ENCODE results near the gene HLA-B. TPM values are rescaled to one million over a fixed set of nuclear protein-coding genes. Genes with fewer than 3 reads are reported as not detected.
A peak's percentile ranks its signal among the peaks of the same experiment; 100 is the strongest.
"Not testable (repeated sequence)": the region's sequence is repeated elsewhere in the genome, so short reads cannot be mapped to it uniquely, and the experiment has no call there.

The HLA-B gene
- polyA plus RNA-seq, 4 donors = 282 to 2,421 (median 1,159) TPM

DNA sequence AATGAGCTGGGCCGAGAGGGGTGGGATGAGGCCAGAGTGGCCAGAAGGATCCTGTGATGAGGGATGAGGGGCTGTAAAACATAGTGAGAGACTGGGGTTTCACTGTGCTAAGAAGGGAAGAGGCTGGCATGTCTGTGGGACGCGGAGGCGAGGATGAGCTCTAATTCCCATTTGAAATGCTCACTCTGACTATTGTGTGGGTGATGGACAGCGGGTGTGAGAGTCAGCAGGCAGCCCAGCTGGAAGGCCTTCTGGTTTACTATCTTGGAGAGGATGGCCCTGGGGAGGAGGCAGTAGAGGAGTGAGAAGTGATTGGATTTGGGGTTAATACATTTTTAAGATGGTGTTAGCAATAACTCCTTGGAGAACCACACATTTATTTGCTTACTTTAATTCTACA, 37.0 kb upstream of the HLA-B start:
- peaks cover 0 to 7% of the 10 kb centered on the region in 2 donors for H3K9me3 ChIP-seq (ENCODE audit: control insufficient read depth in 2 of 2, insufficient read depth in 1 of 2, low read depth in 1 of 2, low read length in 1 of 2)
- H3K4me3 ChIP-seq (ENCODE audit: low read depth in 1 of 3, low read length in 3 of 3) = no peak overlapping the region
- peak overlapping the region in 1 of 3 donors; percentile 64 for H3K27ac ChIP-seq (ENCODE audit: low read depth in 1 of 3, low read length in 2 of 3)
- DNase-seq (no peak), FAIRE-seq (no peak)
- H3K27me3 ChIP-seq (ENCODE audit: control insufficient read depth in 3 of 3, insufficient read depth in 3 of 3, low read length in 3 of 3) = peaks cover 0 to 2% (median 0%) of the 10 kb centered on the region in 3 donors
- H3K36me3 ChIP-seq (ENCODE audit: control insufficient read depth in 3 of 3, insufficient read depth in 2 of 3, low read depth in 1 of 3, low read length in 3 of 3) = no peaks in the 10 kb centered on the region
- peaks cover 0 to 2% (median 0%) of the 10 kb centered on the region in 3 donors for H3K4me1 ChIP-seq (ENCODE audit: control insufficient read depth in 3 of 3, insufficient read depth in 2 of 3, low read depth in 1 of 3, low read length in 2 of 3)
- WGBS, 3 donors = 70 to 84% (median 80%) methylated on average over 5 of the region's 5 CpGs

DNA sequence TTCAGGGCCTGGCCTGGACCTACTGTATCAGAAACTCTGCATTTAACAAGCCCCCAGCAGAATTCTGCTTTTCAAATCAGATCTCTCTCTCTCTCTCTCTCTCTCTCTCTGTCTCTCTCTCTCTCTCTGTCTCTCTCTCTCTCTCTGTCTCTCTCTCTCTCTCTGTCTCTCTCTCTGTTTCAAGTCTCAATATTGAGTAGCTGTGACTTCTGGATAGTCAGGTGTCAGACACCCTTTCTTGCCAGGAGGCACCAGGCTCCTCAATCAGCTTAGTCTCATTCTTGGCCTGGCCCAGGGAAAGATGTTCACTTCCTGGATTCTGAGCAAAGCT, 32.8 kb upstream of the HLA-B start:
- H3K4me3 ChIP-seq (ENCODE audit: low read depth in 1 of 3, low read length in 3 of 3); H3K27me3 ChIP-seq (ENCODE audit: control insufficient read depth in 3 of 3, insufficient read depth in 3 of 3, low read length in 3 of 3); H3K4me1 ChIP-seq (ENCODE audit: control insufficient read depth in 3 of 3, insufficient read depth in 2 of 3, low read depth in 1 of 3, low read length in 2 of 3); H3K9me3 ChIP-seq (ENCODE audit: control insufficient read depth in 2 of 2, insufficient read depth in 1 of 2, low read depth in 1 of 2, low read length in 1 of 2); H3K36me3 ChIP-seq (ENCODE audit: control insufficient read depth in 3 of 3, insufficient read depth in 2 of 3, low read depth in 1 of 3, low read length in 3 of 3); FAIRE-seq; DNase-seq; H3K27ac ChIP-seq (ENCODE audit: low read depth in 1 of 3, low read length in 2 of 3): not testable (repeated sequence)

DNA sequence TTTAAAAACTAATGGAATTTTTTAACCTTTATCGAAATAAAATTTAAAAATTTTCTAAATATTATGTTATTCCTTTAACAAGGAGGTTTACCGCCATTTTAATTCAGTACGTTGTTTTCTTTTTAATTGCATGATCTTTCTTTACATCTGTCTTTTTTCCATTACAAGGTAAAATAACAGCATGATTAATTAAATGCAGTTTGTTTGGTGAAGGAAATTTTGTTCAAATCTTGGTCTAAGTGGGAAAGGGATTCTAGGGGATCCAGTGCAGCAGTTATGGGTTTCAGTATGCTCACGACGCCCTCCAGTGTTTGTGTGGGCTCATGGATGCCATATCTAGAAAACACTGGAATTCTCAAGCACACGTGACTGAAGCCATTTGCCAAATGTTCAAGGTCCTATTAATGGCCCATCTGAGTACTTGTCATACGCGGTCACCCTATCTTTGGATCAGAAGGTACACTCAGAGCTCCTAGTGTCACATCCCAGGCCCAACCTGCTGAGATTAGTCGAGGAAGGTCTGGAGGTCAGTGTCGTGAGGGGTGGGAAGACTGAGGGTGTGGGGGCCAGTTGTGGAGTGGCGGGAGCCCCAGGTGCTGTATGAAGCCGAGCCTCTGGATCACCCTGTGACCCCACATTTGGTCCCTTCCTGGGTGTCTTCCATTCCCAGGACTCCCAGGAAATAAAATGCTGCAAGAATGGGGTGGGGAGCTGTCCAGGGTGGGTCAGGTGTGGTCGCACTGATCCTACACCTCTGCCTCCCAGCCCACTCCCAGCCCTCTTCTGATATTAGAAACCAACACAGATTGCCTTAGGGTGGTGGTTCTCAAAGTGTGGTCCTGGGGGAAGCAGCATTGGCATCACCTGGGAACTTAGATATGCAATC, 32.2 kb upstream of the HLA-B start:
- H3K4me1 ChIP-seq (ENCODE audit: control insufficient read depth in 3 of 3, insufficient read depth in 2 of 3, low read depth in 1 of 3, low read length in 2 of 3); H3K27ac ChIP-seq (ENCODE audit: low read depth in 1 of 3, low read length in 2 of 3); H3K4me3 ChIP-seq (ENCODE audit: low read depth in 1 of 3, low read length in 3 of 3); H3K9me3 ChIP-seq (ENCODE audit: control insufficient read depth in 2 of 2, insufficient read depth in 1 of 2, low read depth in 1 of 2, low read length in 1 of 2); H3K27me3 ChIP-seq (ENCODE audit: control insufficient read depth in 3 of 3, insufficient read depth in 3 of 3, low read length in 3 of 3); FAIRE-seq; H3K36me3 ChIP-seq (ENCODE audit: control insufficient read depth in 3 of 3, insufficient read depth in 2 of 3, low read depth in 1 of 3, low read length in 3 of 3); DNase-seq: not testable (repeated sequence)
- 44 to 83% (median 70%) methylated on average over 3 to 4 of the region's 13 CpGs for WGBS, 3 donors

DNA sequence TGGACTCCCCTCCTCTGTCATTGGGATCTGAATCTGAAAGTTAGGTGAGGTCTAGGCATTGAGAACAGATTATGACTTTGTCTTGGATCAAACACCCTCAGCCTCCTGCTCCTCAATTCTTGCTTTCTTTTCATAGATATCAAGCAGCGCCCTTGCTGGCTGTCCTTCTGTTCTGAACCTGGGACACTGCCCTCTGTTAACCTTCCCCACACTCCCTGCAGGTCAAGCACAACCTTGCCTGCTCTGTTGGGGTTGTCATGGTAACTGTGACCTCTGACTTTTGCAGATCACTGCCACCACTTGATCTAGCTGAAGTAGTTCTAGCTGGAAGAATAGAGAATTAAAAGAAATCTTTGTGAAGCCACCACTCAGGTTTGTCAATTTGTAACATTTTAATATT, 30.0 kb upstream of the HLA-B start:
- Histone ChIP-seq H3K36me3 (ENCODE audit: control insufficient read depth in 3 of 3, insufficient read depth in 2 of 3, low read depth in 1 of 3, low read length in 3 of 3) (no peaks in the 10 kb centered on the region), H3K4me3 (ENCODE audit: low read depth in 1 of 3, low read length in 3 of 3) (no peak overlapping the region), H3K4me1 (ENCODE audit: control insufficient read depth in 3 of 3, insufficient read depth in 2 of 3, low read depth in 1 of 3, low read length in 2 of 3) (no peaks in the 10 kb centered on the region), H3K27me3 (ENCODE audit: control insufficient read depth in 3 of 3, insufficient read depth in 3 of 3, low read length in 3 of 3) (peaks cover 0 to 11% (median 0%) of the 10 kb centered on the region in 3 donors), H3K9me3 (ENCODE audit: control insufficient read depth in 2 of 2, insufficient read depth in 1 of 2, low read depth in 1 of 2, low read length in 1 of 2) (no peaks in the 10 kb centered on the region), H3K27ac (ENCODE audit: low read depth in 1 of 3, low read length in 2 of 3) (no peak overlapping the region)
- WGBS, 3 donors = 54 to 86% (median 70%) methylated on average over 1 of the region's 1 CpG
- DNase-seq = no peak
- FAIRE-seq = no peak

DNA sequence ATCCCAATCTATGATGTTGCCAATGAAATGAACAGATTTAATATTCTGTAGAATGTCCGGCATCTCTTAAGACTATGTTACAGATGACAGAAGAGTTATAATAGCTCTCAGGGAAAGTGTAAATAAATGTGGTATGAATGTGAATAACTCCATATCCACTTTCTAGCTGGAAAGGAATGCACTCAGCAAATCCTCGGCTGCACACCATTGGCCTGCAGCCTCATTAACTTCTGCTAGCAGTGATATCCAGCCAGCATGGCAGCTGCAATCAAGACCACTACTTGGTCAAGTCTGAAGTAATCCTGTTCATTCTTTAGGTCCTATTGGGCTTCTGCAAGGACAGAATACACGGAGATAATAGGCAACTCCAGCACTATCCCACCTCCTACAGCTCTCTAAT, 29.1 kb upstream of the HLA-B start:
- Histone ChIP-seq H3K27ac (ENCODE audit: low read depth in 1 of 3, low read length in 2 of 3) (no peak overlapping the region), H3K27me3 (ENCODE audit: control insufficient read depth in 3 of 3, insufficient read depth in 3 of 3, low read length in 3 of 3) (peaks cover 0 to 11% (median 0%) of the 10 kb centered on the region in 3 donors), H3K4me3 (ENCODE audit: low read depth in 1 of 3, low read length in 3 of 3) (no peak overlapping the region), H3K4me1 (ENCODE audit: control insufficient read depth in 3 of 3, insufficient read depth in 2 of 3, low read depth in 1 of 3, low read length in 2 of 3) (no peaks in the 10 kb centered on the region), H3K9me3 (ENCODE audit: control insufficient read depth in 2 of 2, insufficient read depth in 1 of 2, low read depth in 1 of 2, low read length in 1 of 2) (no peaks in the 10 kb centered on the region), H3K36me3 (ENCODE audit: control insufficient read depth in 3 of 3, insufficient read depth in 2 of 3, low read depth in 1 of 3, low read length in 3 of 3) (no peaks in the 10 kb centered on the region)
- DNase-seq (no peak), FAIRE-seq (no peak)
- WGBS, 3 donors = 60 to 84% (median 77%) methylated on average over 3 of the region's 3 CpGs

DNA sequence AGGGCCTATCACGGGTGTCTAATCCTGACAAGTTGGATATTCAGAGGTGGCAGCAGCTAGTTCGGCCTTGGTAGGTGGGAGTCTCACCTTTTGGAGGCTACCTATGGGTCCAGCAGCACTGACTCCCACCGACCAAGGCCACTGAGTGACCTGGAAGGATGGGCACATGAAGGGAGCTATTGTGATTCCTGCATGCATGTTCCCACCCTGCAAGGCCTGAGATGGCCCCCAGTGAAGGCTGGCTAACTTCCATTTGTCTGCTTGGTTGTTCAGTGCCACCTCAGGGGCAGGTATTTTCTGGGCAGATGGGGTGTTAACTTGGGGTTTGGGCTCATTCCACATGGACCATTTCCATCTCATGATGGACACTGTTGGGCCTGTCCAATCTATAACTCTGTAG, 28.1 kb upstream of the HLA-B start:
- Histone ChIP-seq H3K9me3 (ENCODE audit: control insufficient read depth in 2 of 2, insufficient read depth in 1 of 2, low read depth in 1 of 2, low read length in 1 of 2) (no peaks in the 10 kb centered on the region), H3K4me3 (ENCODE audit: low read depth in 1 of 3, low read length in 3 of 3) (no peak overlapping the region), H3K4me1 (ENCODE audit: control insufficient read depth in 3 of 3, insufficient read depth in 2 of 3, low read depth in 1 of 3, low read length in 2 of 3) (no peaks in the 10 kb centered on the region), H3K27ac (ENCODE audit: low read depth in 1 of 3, low read length in 2 of 3) (no peak overlapping the region), H3K27me3 (ENCODE audit: control insufficient read depth in 3 of 3, insufficient read depth in 3 of 3, low read length in 3 of 3) (peaks cover 0 to 11% (median 0%) of the 10 kb centered on the region in 3 donors), H3K36me3 (ENCODE audit: control insufficient read depth in 3 of 3, insufficient read depth in 2 of 3, low read depth in 1 of 3, low read length in 3 of 3) (no peaks in the 10 kb centered on the region)
- FAIRE-seq = no peak
- DNase-seq = no peak
- 68 to 80% (median 68%) methylated on average over 3 of the region's 3 CpGs for WGBS, 3 donors

DNA sequence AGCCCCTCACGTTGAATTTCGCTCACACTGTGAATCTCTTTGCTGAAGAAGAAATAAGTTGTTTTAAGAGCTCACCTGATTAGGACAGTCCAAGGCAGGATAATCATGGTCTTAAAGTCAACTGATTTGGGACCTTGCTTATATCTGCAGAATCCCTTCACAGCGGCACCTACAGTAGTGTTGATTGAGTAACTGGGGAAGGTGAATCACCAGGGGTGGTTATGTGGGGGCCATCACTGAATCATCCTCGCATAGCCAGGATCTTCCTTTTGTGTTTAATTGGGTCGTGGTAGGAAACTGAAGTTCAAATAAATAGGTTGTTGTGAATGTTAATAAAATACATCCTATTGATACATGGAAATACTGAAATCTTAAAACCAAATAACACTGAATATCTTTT, 26.2 kb upstream of the HLA-B start:
- peaks cover 0 to 11% (median 0%) of the 10 kb centered on the region in 3 donors for H3K27me3 ChIP-seq (ENCODE audit: control insufficient read depth in 3 of 3, insufficient read depth in 3 of 3, low read length in 3 of 3)
- no peak overlapping the region for H3K27ac ChIP-seq (ENCODE audit: low read depth in 1 of 3, low read length in 2 of 3)
- DNase-seq (no peak), FAIRE-seq (no peak)
- no peaks in the 10 kb centered on the region for H3K9me3 ChIP-seq (ENCODE audit: control insufficient read depth in 2 of 2, insufficient read depth in 1 of 2, low read depth in 1 of 2, low read length in 1 of 2)
- H3K36me3 ChIP-seq (ENCODE audit: control insufficient read depth in 3 of 3, insufficient read depth in 2 of 3, low read depth in 1 of 3, low read length in 3 of 3) = no peaks in the 10 kb centered on the region
- H3K4me1 ChIP-seq (ENCODE audit: control insufficient read depth in 3 of 3, insufficient read depth in 2 of 3, low read depth in 1 of 3, low read length in 2 of 3) = peaks cover 0 to 9% (median 4%) of the 10 kb centered on the region in 3 donors
- 64 to 67% (median 65%) methylated on average over 5 of the region's 5 CpGs for WGBS, 3 donors
- no peak overlapping the region for H3K4me3 ChIP-seq (ENCODE audit: low read depth in 1 of 3, low read length in 3 of 3)

DNA sequence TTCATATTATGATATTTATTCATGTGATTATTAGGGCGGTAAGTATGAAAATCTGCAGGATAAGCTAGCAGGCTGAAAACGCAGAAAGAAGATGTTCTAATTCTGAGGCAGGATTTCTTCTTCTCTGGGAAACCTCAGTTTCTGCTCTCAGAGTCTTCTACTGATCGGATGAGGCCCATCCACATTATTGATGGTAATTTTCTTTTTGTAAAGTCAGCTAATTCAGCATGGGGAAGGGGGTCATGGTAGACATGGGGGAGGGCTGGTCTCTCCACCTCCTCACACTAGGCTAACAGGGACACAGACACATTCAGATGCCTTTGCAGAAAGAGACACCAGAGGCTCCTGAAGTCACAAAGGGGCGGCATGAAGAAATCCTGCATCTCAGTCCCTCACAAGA, 24.7 kb upstream of the HLA-B start:
- Histone ChIP-seq H3K9me3 (ENCODE audit: control insufficient read depth in 2 of 2, insufficient read depth in 1 of 2, low read depth in 1 of 2, low read length in 1 of 2) (no peaks in the 10 kb centered on the region), H3K27me3 (ENCODE audit: control insufficient read depth in 3 of 3, insufficient read depth in 3 of 3, low read length in 3 of 3) (peaks cover 0 to 8% (median 0%) of the 10 kb centered on the region in 3 donors), H3K36me3 (ENCODE audit: control insufficient read depth in 3 of 3, insufficient read depth in 2 of 3, low read depth in 1 of 3, low read length in 3 of 3) (no peaks in the 10 kb centered on the region), H3K4me3 (ENCODE audit: low read depth in 1 of 3, low read length in 3 of 3) (no peak overlapping the region), H3K4me1 (ENCODE audit: control insufficient read depth in 3 of 3, insufficient read depth in 2 of 3, low read depth in 1 of 3, low read length in 2 of 3) (peaks cover 0 to 11% (median 11%) of the 10 kb centered on the region in 3 donors), H3K27ac (ENCODE audit: low read depth in 1 of 3, low read length in 2 of 3) (no peak overlapping the region)
- DNase-seq (no peak), FAIRE-seq (no peak)
- WGBS, 3 donors = 60 to 91% (median 75%) methylated on average over 3 to 4 of the region's 4 CpGs
